NT2/D1 (cell line): ENCODE data around the gene AP2A2.

Experiments used
- YY1 ChIP-seq: IDR thresholded peaks from 2 replicates; pipeline ENCODE4 v1.6.1; 2011; ENCODE audit not compliant: insufficient read length, insufficient read depth
- ZNF274 ChIP-seq: IDR thresholded peaks from 2 replicates; pipeline ENCODE4 v1.6.1; 2011; ENCODE audit warnings: mild to moderate bottlenecking, low read depth, low read length

DNA sequence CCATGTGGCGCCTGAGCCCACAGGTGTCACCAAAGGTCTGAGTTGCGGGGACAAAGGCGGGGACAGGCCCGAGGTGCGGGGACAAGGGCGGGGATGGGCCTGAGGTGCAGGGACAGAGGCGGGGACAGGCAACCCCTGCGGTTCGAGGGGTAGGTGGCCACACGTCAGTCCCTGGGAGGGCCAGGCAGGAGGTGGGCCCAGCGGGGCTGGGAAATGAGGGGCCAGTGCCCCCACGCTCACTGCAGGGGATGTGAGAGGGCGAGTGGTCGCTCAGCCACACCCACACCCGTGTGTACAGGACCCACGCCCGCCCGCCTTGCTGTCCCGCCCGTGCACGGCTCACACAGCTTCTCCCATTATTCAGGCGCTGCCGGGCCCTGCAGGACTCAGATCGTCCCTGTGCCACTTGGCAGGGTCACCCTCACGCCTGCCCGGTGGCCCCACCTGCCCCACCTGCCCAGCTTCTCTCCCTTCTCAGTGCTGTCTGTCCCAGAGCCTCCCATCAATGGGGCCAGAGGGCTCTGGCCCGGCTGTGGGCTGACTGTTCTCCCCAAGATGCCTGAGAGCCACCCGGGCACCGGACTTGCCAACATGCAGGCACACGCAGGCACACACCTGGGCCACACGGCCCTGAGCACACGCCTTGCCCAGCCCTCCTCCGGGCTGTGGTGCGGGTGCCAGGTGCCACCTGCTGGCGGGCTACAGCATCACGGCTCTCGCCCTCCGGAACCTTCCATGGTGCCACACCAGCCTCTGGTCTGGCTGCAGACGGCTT, 125.1 kb downstream of the AP2A2 start:
- TF ChIP-seq YY1 (no peak), ZNF274 (no peak)
